ENCODE data around the gene NDST3. TPM values are rescaled to one million over a fixed set of nuclear protein-coding genes. Genes with fewer than 3 reads are reported as not detected.
A peak's percentile ranks its signal among the peaks of the same experiment; 100 is the strongest.

NDST3 gene
- total RNA-seq, 6 experiments from 2014 or later = not detected

DNA sequence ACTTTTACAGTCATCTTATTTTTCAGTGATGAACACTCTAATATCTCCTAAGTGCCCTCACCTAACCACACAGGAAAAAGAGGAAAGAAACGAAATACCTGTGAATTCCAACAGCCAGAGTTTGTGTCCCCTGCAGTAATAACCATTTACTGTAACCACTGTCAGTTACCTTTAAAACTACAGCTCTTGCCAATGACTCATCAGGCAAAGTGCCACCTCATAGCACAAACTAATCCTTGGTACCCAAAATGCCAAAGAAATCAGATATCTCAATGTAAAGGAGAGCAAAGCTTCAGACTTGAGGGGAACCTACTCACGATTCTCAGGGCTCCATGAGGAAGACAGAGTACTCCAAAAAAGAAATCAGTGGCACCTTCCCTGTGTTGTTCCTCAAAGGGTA is 146.5 kb downstream of the NDST3 start:
- TF ChIP-seq, protein P1, sequence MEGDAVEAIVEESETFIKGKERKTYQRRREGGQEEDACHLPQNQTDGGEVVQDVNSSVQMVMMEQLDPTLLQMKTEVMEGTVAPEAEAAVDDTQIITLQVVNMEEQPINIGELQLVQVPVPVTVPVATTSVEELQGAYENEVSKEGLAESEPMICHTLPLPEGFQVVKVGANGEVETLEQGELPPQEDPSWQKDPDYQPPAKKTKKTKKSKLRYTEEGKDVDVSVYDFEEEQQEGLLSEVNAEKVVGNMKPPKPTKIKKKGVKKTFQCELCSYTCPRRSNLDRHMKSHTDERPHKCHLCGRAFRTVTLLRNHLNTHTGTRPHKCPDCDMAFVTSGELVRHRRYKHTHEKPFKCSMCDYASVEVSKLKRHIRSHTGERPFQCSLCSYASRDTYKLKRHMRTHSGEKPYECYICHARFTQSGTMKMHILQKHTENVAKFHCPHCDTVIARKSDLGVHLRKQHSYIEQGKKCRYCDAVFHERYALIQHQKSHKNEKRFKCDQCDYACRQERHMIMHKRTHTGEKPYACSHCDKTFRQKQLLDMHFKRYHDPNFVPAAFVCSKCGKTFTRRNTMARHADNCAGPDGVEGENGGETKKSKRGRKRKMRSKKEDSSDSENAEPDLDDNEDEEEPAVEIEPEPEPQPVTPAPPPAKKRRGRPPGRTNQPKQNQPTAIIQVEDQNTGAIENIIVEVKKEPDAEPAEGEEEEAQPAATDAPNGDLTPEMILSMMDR (IDR thresholded peaks at IDR 0.05) = no peak
- H3K4me3 Mint-ChIP-seq = no peak overlapping the region
- no peaks in the 10 kb centered on the region for H3K9me3 Mint-ChIP-seq
- H3K27me3 Mint-ChIP-seq (ENCODE audit: insufficient read depth) = no peaks in the 10 kb centered on the region; the same call in 1 of the 2 replicates
- H3K36me3 Mint-ChIP-seq (ENCODE audit: low read depth) = peaks cover 9% of the 10 kb centered on the region
- DNase-seq = peak; percentile 15
- H3K4me1 Mint-ChIP-seq (ENCODE audit: low read depth) = peaks cover 57% of the 10 kb centered on the region
- H3K27ac Mint-ChIP-seq = no peak overlapping the region

DNA sequence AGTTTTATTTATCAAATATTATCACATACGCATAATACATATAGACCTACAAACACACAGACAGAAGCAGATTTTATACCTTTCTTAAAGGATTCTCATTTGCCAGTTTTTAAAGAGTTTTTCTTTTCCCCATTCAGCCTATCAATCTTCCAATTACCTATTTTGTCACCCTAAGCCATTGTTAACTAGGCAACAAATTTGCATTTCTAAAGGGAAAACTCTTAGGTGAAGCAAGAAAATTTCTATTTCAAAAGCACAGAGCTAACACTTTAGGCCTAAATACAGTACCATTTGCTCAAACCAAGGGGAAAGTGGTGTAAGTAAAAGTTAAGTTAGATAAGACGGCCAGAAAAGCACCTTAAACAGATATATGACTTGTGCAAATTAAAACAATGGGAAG is 156.6 kb downstream of the NDST3 start:
- H3K27ac Mint-ChIP-seq = no peak overlapping the region
- peaks cover 6% of the 10 kb centered on the region; the same call in 1 of the 2 replicates for H3K36me3 Mint-ChIP-seq (ENCODE audit: low read depth)
- no peaks in the 10 kb centered on the region; the same call in 1 of the 2 replicates for H3K9me3 Mint-ChIP-seq
- H3K4me1 Mint-ChIP-seq (ENCODE audit: low read depth) = peaks cover 5% of the 10 kb centered on the region; the same call in 1 of the 2 replicates
- TF ChIP-seq, protein P1 (IDR thresholded peaks at IDR 0.05) = no peak
- H3K27me3 Mint-ChIP-seq (ENCODE audit: insufficient read depth) = no peaks in the 10 kb centered on the region
- no peak for DNase-seq
- no peak overlapping the region for H3K4me3 Mint-ChIP-seq

DNA sequence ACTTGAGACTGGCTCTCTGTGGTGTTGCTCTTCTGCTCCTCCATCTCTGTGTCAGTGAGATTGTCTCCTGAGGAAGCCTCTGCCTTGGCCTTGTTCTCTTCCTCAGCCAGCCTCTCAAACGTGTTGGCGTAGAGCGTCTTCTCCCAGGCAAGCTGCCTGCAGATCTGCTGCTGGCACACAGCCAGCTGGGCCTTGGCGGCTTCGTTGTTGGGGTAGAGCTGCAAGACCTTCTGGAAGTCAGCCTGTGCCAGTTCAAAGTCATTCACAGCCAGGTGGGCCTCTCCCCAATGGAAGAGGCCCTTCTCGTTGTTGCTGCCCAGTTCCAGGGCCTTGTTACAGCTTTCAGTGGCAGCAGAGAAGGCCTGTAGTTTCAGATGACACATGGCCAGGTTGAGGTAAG is 159.1 kb downstream of the NDST3 start:
- Mint-ChIP-seq H3K27me3 (ENCODE audit: insufficient read depth) (no peaks in the 10 kb centered on the region), H3K36me3 (ENCODE audit: low read depth) (peaks cover 6% of the 10 kb centered on the region; the same call in 1 of the 2 replicates), H3K9me3 (no peaks in the 10 kb centered on the region; the same call in 1 of the 2 replicates), H3K4me3 (no peak overlapping the region), H3K27ac (no peak overlapping the region), H3K4me1 (ENCODE audit: low read depth) (no peaks in the 10 kb centered on the region)
- DNase-seq = no peak
- TF ChIP-seq, protein P1 (IDR thresholded peaks at IDR 0.05) = no peak

DNA sequence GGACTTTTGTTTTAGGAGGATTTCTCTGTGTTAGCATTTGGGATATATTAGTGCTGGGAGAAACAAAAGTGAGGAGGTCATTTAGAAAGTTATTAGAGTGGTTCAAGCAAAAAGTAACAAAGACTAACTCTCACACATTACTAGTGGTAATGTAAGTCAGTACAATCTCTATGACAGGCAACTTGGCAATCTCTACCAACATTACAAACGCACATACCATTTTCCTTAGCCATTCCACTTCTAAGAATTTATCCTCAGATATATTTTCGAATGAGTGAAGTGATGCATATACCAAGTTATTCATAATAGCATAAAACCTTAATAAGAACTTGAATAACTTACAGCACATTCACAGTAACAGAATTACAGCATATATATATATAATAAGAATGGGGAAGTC is 172.3 kb downstream of the NDST3 start:
- peaks cover 6% of the 10 kb centered on the region; the same call in 1 of the 2 replicates for H3K4me1 Mint-ChIP-seq (ENCODE audit: low read depth)
- no peak overlapping the region for H3K27ac Mint-ChIP-seq
- peaks cover 24% of the 10 kb centered on the region for H3K36me3 Mint-ChIP-seq (ENCODE audit: low read depth)
- peak; percentile 4 for DNase-seq
- no peak overlapping the region for H3K4me3 Mint-ChIP-seq
- TF ChIP-seq, protein P1 (IDR thresholded peaks at IDR 0.05) = no peak
- no peaks in the 10 kb centered on the region; the same call in 1 of the 2 replicates for H3K27me3 Mint-ChIP-seq (ENCODE audit: insufficient read depth)
- H3K9me3 Mint-ChIP-seq = peaks cover 20% of the 10 kb centered on the region

DNA sequence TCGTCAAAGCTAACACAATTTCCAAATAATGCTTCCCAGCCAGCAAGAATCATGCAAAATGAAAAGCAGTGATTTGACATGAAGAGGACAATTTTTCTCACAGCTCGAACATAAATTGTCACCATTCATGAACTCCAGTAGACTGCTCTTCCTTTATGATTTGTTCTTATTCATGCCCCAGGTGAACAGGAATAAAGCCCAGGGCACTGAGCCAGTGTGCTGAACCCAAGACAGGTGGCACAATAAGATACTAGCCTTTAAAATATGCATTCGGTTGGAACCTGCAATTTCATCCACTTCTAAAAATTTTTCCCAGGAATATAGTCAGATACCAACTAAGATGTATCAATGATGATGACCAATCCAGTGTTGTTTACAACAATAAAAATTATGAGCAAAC is 178.8 kb downstream of the NDST3 start:
- H3K9me3 Mint-ChIP-seq = no peaks in the 10 kb centered on the region
- H3K4me3 Mint-ChIP-seq = no peak overlapping the region
- TF ChIP-seq, protein P1 (IDR thresholded peaks at IDR 0.05) = no peak
- no peaks in the 10 kb centered on the region for H3K4me1 Mint-ChIP-seq (ENCODE audit: low read depth)
- H3K27me3 Mint-ChIP-seq (ENCODE audit: insufficient read depth) = no peaks in the 10 kb centered on the region
- no peak for DNase-seq
- no peaks in the 10 kb centered on the region for H3K36me3 Mint-ChIP-seq (ENCODE audit: low read depth)
- H3K27ac Mint-ChIP-seq = no peak overlapping the region

DNA sequence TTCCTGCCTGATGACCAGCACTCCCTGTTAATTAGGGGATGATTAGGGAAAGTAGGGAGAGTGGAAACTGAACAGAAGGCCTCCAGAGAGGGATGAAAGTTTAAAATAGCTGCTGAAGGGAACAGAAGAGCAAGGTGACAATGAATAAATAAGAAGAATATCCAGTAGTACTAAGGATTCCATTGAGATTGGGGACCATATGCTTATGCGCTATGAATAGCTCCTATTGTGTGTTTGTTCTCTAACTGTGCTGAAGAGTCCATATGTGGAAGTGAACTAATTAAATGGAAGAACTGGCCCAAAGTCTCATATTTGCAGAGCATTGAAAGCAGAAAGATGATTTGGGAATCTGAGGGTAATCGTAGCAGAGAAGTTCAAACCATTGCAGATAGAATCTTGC is 181.5 kb downstream of the NDST3 start:
- Mint-ChIP-seq H3K4me3 (no peak overlapping the region), H3K36me3 (ENCODE audit: low read depth) (no peaks in the 10 kb centered on the region), H3K9me3 (no peaks in the 10 kb centered on the region), H3K27ac (no peak overlapping the region), H3K4me1 (ENCODE audit: low read depth) (peaks cover under 1% of the 10 kb centered on the region), H3K27me3 (ENCODE audit: insufficient read depth) (no peaks in the 10 kb centered on the region; the same call in none of the 2 replicates)
- TF ChIP-seq, protein P1 (IDR thresholded peaks at IDR 0.05) = no peak
- no peak for DNase-seq

Measured in HFFc6 (cell line).